Ishikawa (cell line): ENCODE measurements around the gene RNFT2.

Source experiments
- CEBPB ChIP-seq: IDR thresholded peaks from 2 replicates; pipeline ENCODE4 v1.6.1; 2012
- CREB1 ChIP-seq: IDR thresholded peaks from 2 replicates; pipeline ENCODE4 v1.6.1; 2012; ENCODE audit warnings: low read depth
- EGR1 ChIP-seq: IDR thresholded peaks from 2 replicates; pipeline ENCODE4 v1.6.1; 2012
- EP300 ChIP-seq: IDR thresholded peaks from 2 replicates; pipeline ENCODE4 v1.6.1; 2012; ENCODE audit warnings: borderline replicate concordance
- FOXM1 ChIP-seq: IDR thresholded peaks from 2 replicates; pipeline ENCODE4 v1.6.1; 2012; ENCODE audit warnings: low read depth, borderline replicate concordance
- NFIC ChIP-seq: IDR thresholded peaks from 2 replicates; pipeline ENCODE4 v1.6.1; 2012
- RAD21 ChIP-seq: IDR thresholded peaks from 2 replicates; pipeline ENCODE4 v1.6.1; 2012; ENCODE audit warnings: low read depth
- TAF1 ChIP-seq: IDR thresholded peaks from 2 replicates; pipeline ENCODE4 v1.6.1; 2012; ENCODE audit warnings: low read depth, mild to moderate bottlenecking
- TCF12 ChIP-seq: IDR thresholded peaks from 2 replicates; pipeline ENCODE4 v1.6.1; 2012; ENCODE audit warnings: low read depth
- TEAD4 ChIP-seq: IDR thresholded peaks from 2 replicates; pipeline ENCODE4 v1.6.1; 2012
- YY1 ChIP-seq: IDR thresholded peaks from 2 replicates; pipeline ENCODE4 v1.6.1; 2012; ENCODE audit warnings: low read depth
- ZBTB7A ChIP-seq: IDR thresholded peaks from 2 replicates; pipeline ENCODE4 v1.6.1; 2012; ENCODE audit warnings: low read depth
- TF ChIP-seq, protein P1 (sequence below): IDR thresholded peaks from 2 replicates; pipeline ENCODE4 v1.6.1; 2012
- TF ChIP-seq, protein P2 (sequence below): IDR thresholded peaks from 2 replicates; pipeline ENCODE4 v1.6.1; 2012
- TF ChIP-seq, protein P3 (sequence below): IDR thresholded peaks from 2 replicates; pipeline ENCODE4 v1.6.1; 2012; ENCODE audit warnings: low read depth, mild to moderate bottlenecking

RNFT2 gene

DNA sequence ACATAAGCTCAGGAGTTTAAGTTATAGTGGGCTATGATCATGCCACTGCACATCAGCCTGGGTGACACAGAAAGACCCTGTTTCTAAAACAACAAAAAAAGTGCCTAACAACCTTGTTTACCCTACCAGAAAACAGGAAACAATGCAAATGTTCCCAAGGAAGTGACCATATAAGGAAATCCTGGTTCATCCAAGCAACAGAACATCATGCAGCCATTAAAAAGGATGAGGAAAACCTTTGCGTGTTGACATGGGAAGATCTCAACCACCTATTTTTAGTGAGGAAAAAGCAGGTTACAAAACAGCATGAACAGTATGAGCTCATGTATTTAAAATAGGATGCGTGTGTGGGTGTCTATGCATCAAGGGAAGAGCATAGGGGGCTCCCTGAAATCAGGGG is 129.4 kb downstream of the RNFT2 start:
- TF ChIP-seq YY1 = no peak
- TF ChIP-seq CEBPB = no peak
- TF ChIP-seq TCF12 = no peak
- TF ChIP-seq CREB1 = no peak
- no peak for TF ChIP-seq TAF1
- TF ChIP-seq ZBTB7A = no peak
- TF ChIP-seq RAD21 = no peak
- TF ChIP-seq, protein P1, sequence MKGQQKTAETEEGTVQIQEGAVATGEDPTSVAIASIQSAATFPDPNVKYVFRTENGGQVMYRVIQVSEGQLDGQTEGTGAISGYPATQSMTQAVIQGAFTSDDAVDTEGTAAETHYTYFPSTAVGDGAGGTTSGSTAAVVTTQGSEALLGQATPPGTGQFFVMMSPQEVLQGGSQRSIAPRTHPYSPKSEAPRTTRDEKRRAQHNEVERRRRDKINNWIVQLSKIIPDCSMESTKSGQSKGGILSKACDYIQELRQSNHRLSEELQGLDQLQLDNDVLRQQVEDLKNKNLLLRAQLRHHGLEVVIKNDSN = no peak
- TF ChIP-seq NFIC = no peak
- no peak for TF ChIP-seq TEAD4
- TF ChIP-seq, protein P2, sequence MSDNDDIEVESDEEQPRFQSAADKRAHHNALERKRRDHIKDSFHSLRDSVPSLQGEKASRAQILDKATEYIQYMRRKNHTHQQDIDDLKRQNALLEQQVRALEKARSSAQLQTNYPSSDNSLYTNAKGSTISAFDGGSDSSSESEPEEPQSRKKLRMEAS = no peak
- TF ChIP-seq, protein P3, sequence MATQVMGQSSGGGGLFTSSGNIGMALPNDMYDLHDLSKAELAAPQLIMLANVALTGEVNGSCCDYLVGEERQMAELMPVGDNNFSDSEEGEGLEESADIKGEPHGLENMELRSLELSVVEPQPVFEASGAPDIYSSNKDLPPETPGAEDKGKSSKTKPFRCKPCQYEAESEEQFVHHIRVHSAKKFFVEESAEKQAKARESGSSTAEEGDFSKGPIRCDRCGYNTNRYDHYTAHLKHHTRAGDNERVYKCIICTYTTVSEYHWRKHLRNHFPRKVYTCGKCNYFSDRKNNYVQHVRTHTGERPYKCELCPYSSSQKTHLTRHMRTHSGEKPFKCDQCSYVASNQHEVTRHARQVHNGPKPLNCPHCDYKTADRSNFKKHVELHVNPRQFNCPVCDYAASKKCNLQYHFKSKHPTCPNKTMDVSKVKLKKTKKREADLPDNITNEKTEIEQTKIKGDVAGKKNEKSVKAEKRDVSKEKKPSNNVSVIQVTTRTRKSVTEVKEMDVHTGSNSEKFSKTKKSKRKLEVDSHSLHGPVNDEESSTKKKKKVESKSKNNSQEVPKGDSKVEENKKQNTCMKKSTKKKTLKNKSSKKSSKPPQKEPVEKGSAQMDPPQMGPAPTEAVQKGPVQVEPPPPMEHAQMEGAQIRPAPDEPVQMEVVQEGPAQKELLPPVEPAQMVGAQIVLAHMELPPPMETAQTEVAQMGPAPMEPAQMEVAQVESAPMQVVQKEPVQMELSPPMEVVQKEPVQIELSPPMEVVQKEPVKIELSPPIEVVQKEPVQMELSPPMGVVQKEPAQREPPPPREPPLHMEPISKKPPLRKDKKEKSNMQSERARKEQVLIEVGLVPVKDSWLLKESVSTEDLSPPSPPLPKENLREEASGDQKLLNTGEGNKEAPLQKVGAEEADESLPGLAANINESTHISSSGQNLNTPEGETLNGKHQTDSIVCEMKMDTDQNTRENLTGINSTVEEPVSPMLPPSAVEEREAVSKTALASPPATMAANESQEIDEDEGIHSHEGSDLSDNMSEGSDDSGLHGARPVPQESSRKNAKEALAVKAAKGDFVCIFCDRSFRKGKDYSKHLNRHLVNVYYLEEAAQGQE = no peak
- TF ChIP-seq EGR1 = no peak
- no peak for TF ChIP-seq EP300
- TF ChIP-seq FOXM1 = no peak

DNA sequence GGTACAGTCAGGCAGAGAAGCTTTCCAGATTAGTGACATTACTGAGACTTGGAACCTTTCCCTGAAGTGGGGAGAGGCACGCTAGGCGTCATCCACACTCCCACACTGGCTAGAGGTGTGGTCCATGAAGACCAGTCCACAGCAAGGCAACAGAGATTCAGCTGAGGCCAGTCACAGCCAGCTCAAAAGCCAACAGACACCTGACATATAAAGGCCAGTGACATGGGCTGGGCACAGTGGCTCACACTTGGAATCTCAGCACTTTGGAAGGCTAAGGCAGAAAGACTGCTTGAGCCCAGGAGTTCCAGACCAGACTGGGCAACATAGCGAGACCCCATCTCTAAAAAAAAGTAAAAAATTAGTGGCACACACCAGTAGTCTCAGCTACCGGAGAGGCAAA is 132.2 kb downstream of the RNFT2 start:
- TF ChIP-seq CREB1 (no peak), YY1 (no peak), TAF1 (no peak), RAD21 (no peak), NFIC (no peak), EGR1 (no peak), FOXM1 (no peak), CEBPB (no peak), EP300 (no peak), TCF12 (no peak)
- TF ChIP-seq, protein P2 = no peak
- TF ChIP-seq, protein P1 = no peak
- TF ChIP-seq, protein P3 = no peak

DNA sequence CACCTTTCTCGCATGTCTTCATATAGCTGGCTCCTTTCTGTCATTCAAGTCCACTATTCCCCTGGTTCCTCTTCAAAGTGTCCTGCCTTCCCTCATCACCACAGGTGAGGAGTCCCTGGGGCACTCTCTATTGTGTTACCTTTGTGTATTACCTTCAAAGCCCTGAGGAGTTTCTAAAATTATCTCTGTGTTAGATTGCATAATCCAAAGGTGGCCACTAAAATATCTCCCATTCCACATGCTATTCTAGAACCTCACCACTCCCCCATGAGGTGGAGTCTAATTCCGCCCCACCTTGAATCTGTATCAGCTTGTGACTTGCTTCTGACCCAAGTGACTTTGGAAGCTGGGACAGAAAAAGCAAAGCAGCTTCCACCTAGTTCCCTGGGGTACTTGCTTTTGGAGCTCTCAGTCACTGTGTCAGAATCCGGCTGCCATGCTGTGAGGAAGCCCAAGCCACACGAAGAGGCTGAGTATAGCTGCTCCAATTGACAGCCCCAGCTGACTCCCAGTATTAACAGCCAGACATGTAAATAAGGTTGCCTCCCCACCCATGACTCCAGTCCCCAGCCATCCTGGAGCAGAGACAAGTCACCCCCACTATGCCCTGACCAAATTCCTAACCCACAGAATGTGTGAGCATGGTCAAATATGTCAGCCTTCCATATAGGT is 136.3 kb downstream of the RNFT2 start:
- TF ChIP-seq, protein P1 = no peak
- TF ChIP-seq TEAD4 (no peak), NFIC (no peak), TCF12 (no peak), ZBTB7A (no peak), CREB1 (no peak), EGR1 (no peak), CEBPB (no peak), RAD21 (no peak), TAF1 (no peak), EP300 (no peak), FOXM1 (no peak), YY1 (no peak)
- TF ChIP-seq, protein P3 = no peak
- TF ChIP-seq, protein P2 = no peak
